ENCODE data around the gene DTNBP1.
"Not testable (repeated sequence)": the region's sequence is repeated elsewhere in the genome, so short reads cannot be mapped to it uniquely, and the experiment has no call there.

The DTNBP1 gene

GRCh38 chr6:15666896-15667295, 4.1 kb upstream of the DTNBP1 start:
- DNase-seq: not testable (repeated sequence)

GRCh38 chr6:15665237-15665636, 2.4 kb upstream of the DTNBP1 start:
- DNase-seq: no peak

- DNase-seq: no peak
These were observed 473 bp upstream of the DTNBP1 start for GRCh38 chr6:15663130-15663871.

GRCh38 chr6:15661853-15662325, 939 bp downstream of the DTNBP1 start:
- peak in 1 of 2 experiments; percentile 8 for DNase-seq

- DNase-seq: no peak
These were observed 3.6 kb downstream of the DTNBP1 start for GRCh38 chr6:15659181-15659580.

- DNase-seq: no peak
These were observed 4.6 kb downstream of the DTNBP1 start for GRCh38 chr6:15658181-15658744.

GRCh38 chr6:15657290-15657689, 5.5 kb downstream of the DTNBP1 start:
- no peak for DNase-seq

- no peak for DNase-seq
These were observed 6.7 kb downstream of the DTNBP1 start for GRCh38 chr6:15656145-15656544.

GRCh38 chr6:15654250-15654649, 8.6 kb downstream of the DTNBP1 start:
- no peak for DNase-seq

- DNase-seq: no peak
These were observed 9.2 kb downstream of the DTNBP1 start for GRCh38 chr6:15653581-15653980.

GRCh38 chr6:15650004-15650559, 12.7 kb downstream of the DTNBP1 start:
- DNase-seq: not testable (repeated sequence)

- DNase-seq: no peak
These were observed 17.9 kb downstream of the DTNBP1 start for GRCh38 chr6:15644904-15645303.

- no peak for DNase-seq
These were observed 19.3 kb downstream of the DTNBP1 start for GRCh38 chr6:15643542-15643941.

- DNase-seq: peak in 1 of 2 experiments; percentile 10
These were observed 20.6 kb downstream of the DTNBP1 start for GRCh38 chr6:15642276-15642675.

GRCh38 chr6:15638373-15638772, 24.5 kb downstream of the DTNBP1 start:
- no peak for DNase-seq

- no peak for DNase-seq
These were observed 31.4 kb downstream of the DTNBP1 start for GRCh38 chr6:15631432-15631831.

GRCh38 chr6:15630202-15630601, 32.6 kb downstream of the DTNBP1 start:
- DNase-seq: no peak

GRCh38 chr6:15629487-15629886, 33.3 kb downstream of the DTNBP1 start:
- no peak for DNase-seq

- no peak for DNase-seq
These were observed 34.2 kb downstream of the DTNBP1 start for GRCh38 chr6:15628499-15629131.

- DNase-seq: no peak
These were observed 35.0 kb downstream of the DTNBP1 start for GRCh38 chr6:15627821-15628220.

GRCh38 chr6:15626878-15627674, 35.8 kb downstream of the DTNBP1 start:
- no peak for DNase-seq

- no peak for DNase-seq
These were observed 36.7 kb downstream of the DTNBP1 start for GRCh38 chr6:15626160-15626559.

Measured in SHP77 (cell line).